Stimulated activated CD8-positive, alpha-beta memory T cell treated with anti-CD3 and anti-CD28 coated beads, Interleukin-4, amount 100 ng/mL, for 48 hours (primary cell): Measurements from ENCODE around the gene SPATA6L.
A peak's percentile ranks its signal among the peaks of the same experiment; 100 is the strongest.

Experiments
- DNase-seq: peaks from one replicate; pipeline ENCODE4 v3.0.0-alpha.2; 2020

SPATA6L gene

GRCh38 chr9:4581035-4581760 is 85.1 kb downstream of the SPATA6L start:
- DNase-seq: no peak

- no peak for DNase-seq
Observed at GRCh38 chr9:4579001-4579400, 87.3 kb downstream of the SPATA6L start.

GRCh38 chr9:4576448-4576847 is 89.8 kb downstream of the SPATA6L start:
- no peak for DNase-seq

- no peak for DNase-seq
Observed at GRCh38 chr9:4575997-4576396, 90.3 kb downstream of the SPATA6L start.

- DNase-seq: no peak
Observed at GRCh38 chr9:4574657-4575243, 91.5 kb downstream of the SPATA6L start.

GRCh38 chr9:4573634-4574389 is 92.5 kb downstream of the SPATA6L start:
- DNase-seq: no peak

- DNase-seq: no peak
Observed at GRCh38 chr9:4573176-4573575, 93.1 kb downstream of the SPATA6L start.

- DNase-seq: peak; percentile 26
Observed at GRCh38 chr9:4572184-4572826, 94.0 kb downstream of the SPATA6L start.

- no peak for DNase-seq
Observed at GRCh38 chr9:4569101-4569500, 97.2 kb downstream of the SPATA6L start.

GRCh38 chr9:4567601-4568000 is 98.7 kb downstream of the SPATA6L start:
- DNase-seq: no peak

- DNase-seq: no peak
Observed at GRCh38 chr9:4566806-4567205, 99.5 kb downstream of the SPATA6L start.

GRCh38 chr9:4563105-4563504 is 103.2 kb downstream of the SPATA6L start:
- no peak for DNase-seq

GRCh38 chr9:4559261-4560182 is 106.8 kb downstream of the SPATA6L start:
- no peak for DNase-seq

- no peak for DNase-seq
Observed at GRCh38 chr9:4558371-4558998, 107.8 kb downstream of the SPATA6L start.

- no peak for DNase-seq
Observed at GRCh38 chr9:4555236-4555635, 111.0 kb downstream of the SPATA6L start.

- DNase-seq: no peak
Observed at GRCh38 chr9:4553951-4554381, 112.3 kb downstream of the SPATA6L start.

- DNase-seq: no peak
Observed at GRCh38 chr9:4550777-4551484, 115.3 kb downstream of the SPATA6L start.

GRCh38 chr9:4549751-4550295 is 116.5 kb downstream of the SPATA6L start:
- no peak for DNase-seq

GRCh38 chr9:4548811-4549725 is 117.2 kb downstream of the SPATA6L start:
- peak; percentile 29 for DNase-seq
